ENCODE measurements around the gene SV2B. TPM values are rescaled to one million over a fixed set of nuclear protein-coding genes. Genes with fewer than 3 reads are reported as not detected.

SV2B gene
- polyA plus RNA-seq, 2 of the 4 experiments (the other 2 are of a cell fraction), result 0.05 TPM; not detected in 1

DNA sequence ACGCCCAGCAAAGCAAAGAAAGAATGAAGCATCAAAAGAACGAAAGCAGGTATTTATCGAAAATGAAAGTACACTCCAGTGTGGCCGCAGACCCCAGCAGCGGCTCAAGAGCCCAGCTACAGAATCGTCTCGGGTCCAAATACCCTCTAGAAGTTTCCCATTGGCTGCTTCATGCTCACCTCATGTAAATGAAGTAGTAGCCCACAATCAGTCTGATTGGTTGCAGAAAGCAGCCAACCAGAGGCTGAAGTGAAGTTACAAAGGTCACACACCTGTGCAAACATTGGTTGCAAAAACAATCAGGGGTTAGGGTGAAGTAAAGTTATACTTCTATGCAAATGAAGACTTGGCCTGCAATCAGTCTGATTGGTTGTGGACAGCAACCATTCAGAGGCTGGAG lies 32.0 kb downstream of the SV2B start:
- WGBS (ENCODE audit: missing lambda C conversion rate), result 42% methylated on average over 7 of the region's 7 CpGs
- peak overlapping the region; percentile 58 for H3K4me2 ChIP-seq
- TF ChIP-seq KDM1A (IDR thresholded peaks at IDR 0.05; ENCODE audit: low read depth) (no peak), MAZ (IDR thresholded peaks at IDR 0.05; ENCODE audit: borderline replicate concordance, low read depth, low read length) (no peak), NPAS2 (CRISPR knock-in tag; IDR thresholded peaks at IDR 0.05; ENCODE audit: borderline replicate concordance) (no peak), ZC3H11A (IDR thresholded peaks at IDR 0.05) (no peak), GATA3 (IDR thresholded peaks at IDR 0.05; ENCODE audit: borderline replicate concordance) (no peak), CHD2 (IDR thresholded peaks at IDR 0.05; ENCODE audit: low read length, partially characterized antibody) (no peak), HOXA7 (CRISPR knock-in tag; IDR thresholded peaks at IDR 0.05) (no peak), JUNB (IDR thresholded peaks at IDR 0.05) (no peak), HOXB13 (CRISPR knock-in tag; IDR thresholded peaks at IDR 0.05; ENCODE audit: low read depth) (no peak), CHD4 (IDR thresholded peaks at IDR 0.05; ENCODE audit: borderline replicate concordance) (no peak), BHLHE40 (IDR thresholded peaks at IDR 0.05; ENCODE audit: low read depth, low read length) (no peak)
- TF ChIP-seq, protein P1, sequence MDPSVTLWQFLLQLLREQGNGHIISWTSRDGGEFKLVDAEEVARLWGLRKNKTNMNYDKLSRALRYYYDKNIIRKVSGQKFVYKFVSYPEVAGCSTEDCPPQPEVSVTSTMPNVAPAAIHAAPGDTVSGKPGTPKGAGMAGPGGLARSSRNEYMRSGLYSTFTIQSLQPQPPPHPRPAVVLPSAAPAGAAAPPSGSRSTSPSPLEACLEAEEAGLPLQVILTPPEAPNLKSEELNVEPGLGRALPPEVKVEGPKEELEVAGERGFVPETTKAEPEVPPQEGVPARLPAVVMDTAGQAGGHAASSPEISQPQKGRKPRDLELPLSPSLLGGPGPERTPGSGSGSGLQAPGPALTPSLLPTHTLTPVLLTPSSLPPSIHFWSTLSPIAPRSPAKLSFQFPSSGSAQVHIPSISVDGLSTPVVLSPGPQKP (IDR thresholded peaks at IDR 0.05; ENCODE audit: low read depth, low read length), result no peak
- TF ChIP-seq, protein P2, sequence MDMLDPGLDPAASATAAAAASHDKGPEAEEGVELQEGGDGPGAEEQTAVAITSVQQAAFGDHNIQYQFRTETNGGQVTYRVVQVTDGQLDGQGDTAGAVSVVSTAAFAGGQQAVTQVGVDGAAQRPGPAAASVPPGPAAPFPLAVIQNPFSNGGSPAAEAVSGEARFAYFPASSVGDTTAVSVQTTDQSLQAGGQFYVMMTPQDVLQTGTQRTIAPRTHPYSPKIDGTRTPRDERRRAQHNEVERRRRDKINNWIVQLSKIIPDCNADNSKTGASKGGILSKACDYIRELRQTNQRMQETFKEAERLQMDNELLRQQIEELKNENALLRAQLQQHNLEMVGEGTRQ (IDR thresholded peaks at IDR 0.05), result no peak
- TF ChIP-seq, protein P3, sequence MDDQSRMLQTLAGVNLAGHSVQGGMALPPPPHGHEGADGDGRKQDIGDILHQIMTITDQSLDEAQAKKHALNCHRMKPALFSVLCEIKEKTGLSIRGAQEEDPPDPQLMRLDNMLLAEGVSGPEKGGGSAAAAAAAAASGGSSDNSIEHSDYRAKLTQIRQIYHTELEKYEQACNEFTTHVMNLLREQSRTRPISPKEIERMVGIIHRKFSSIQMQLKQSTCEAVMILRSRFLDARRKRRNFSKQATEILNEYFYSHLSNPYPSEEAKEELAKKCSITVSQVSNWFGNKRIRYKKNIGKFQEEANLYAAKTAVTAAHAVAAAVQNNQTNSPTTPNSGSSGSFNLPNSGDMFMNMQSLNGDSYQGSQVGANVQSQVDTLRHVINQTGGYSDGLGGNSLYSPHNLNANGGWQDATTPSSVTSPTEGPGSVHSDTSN (IDR thresholded peaks at IDR 0.05), result no peak
- TF ChIP-seq, protein P4, sequence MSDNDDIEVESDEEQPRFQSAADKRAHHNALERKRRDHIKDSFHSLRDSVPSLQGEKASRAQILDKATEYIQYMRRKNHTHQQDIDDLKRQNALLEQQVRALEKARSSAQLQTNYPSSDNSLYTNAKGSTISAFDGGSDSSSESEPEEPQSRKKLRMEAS (IDR thresholded peaks at IDR 0.05), result no peak
- ChIA-PET POLR2A (no interaction called here), CTCF (interaction anchor here (1.6 kb wide), 1 partner anchor 19 kb away, joined by 3 read pairs; no protein-coding TSS in a partner anchor)
- no peaks in the 10 kb centered on the region for H3K9me3 ChIP-seq
- ATAC-seq (no peak), FAIRE-seq (no peak), DNase-seq (ENCODE audit: low read depth in 1 of 2, low spot score in 1 of 2) (no peak)
- H3K4me3 ChIP-seq, result peak overlapping the region; percentile 21; the same call in 1 of the 3 replicates
- H3K4me1 ChIP-seq, result no peaks in the 10 kb centered on the region
- no peak overlapping the region for H3K27ac ChIP-seq

DNA sequence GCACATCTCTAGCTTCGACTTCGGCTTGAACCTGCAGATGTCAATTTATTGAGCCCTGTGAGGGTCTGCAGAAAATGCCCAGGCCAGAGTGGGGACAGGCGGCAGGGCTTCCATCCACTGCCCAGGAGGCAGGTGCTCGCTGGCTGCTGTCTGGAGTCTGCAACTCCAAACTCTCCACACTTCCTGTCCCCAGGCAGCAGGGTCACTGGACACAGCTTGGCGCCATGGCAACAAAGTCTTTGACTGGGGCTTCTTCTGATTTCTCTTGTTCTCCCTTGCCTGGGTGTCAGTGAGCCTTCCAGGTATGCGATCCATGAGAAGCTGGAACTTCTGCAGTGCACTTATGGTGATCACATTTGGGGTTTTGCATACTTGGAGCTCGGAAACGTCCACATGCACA lies 33.5 kb downstream of the SV2B start:
- no peak for ATAC-seq
- peaks cover 3% of the 10 kb centered on the region; the same call in 1 of the 3 replicates for H3K9me3 ChIP-seq
- no peak overlapping the region for H3K27ac ChIP-seq
- 38% methylated on average over 8 of the region's 8 CpGs for WGBS (ENCODE audit: missing lambda C conversion rate)
- FAIRE-seq, result no peak
- ChIA-PET CTCF (interaction anchor here (0.8 kb wide), 1 partner anchor 77 kb away, joined by 3 read pairs; no protein-coding TSS in a partner anchor), POLR2A (no interaction called here)
- no peak overlapping the region for H3K4me3 ChIP-seq
- no peaks in the 10 kb centered on the region for H3K4me1 ChIP-seq
- no peak overlapping the region for H3K4me2 ChIP-seq
- TF ChIP-seq KDM5A (IDR thresholded peaks at IDR 0.05) (no peak), HOXB5 (CRISPR knock-in tag; IDR thresholded peaks at IDR 0.05) (no peak), RCOR1 (IDR thresholded peaks at IDR 0.05; ENCODE audit: low read depth, low read length) (no peak), CBX2 (IDR thresholded peaks at IDR 0.05; ENCODE audit: borderline replicate concordance, low read depth) (no peak), PHF8 (IDR thresholded peaks at IDR 0.05; ENCODE audit: borderline replicate concordance, low read depth) (no peak), EP300 (IDR thresholded peaks at IDR 0.05) (no peak)
- TF ChIP-seq, protein P5, sequence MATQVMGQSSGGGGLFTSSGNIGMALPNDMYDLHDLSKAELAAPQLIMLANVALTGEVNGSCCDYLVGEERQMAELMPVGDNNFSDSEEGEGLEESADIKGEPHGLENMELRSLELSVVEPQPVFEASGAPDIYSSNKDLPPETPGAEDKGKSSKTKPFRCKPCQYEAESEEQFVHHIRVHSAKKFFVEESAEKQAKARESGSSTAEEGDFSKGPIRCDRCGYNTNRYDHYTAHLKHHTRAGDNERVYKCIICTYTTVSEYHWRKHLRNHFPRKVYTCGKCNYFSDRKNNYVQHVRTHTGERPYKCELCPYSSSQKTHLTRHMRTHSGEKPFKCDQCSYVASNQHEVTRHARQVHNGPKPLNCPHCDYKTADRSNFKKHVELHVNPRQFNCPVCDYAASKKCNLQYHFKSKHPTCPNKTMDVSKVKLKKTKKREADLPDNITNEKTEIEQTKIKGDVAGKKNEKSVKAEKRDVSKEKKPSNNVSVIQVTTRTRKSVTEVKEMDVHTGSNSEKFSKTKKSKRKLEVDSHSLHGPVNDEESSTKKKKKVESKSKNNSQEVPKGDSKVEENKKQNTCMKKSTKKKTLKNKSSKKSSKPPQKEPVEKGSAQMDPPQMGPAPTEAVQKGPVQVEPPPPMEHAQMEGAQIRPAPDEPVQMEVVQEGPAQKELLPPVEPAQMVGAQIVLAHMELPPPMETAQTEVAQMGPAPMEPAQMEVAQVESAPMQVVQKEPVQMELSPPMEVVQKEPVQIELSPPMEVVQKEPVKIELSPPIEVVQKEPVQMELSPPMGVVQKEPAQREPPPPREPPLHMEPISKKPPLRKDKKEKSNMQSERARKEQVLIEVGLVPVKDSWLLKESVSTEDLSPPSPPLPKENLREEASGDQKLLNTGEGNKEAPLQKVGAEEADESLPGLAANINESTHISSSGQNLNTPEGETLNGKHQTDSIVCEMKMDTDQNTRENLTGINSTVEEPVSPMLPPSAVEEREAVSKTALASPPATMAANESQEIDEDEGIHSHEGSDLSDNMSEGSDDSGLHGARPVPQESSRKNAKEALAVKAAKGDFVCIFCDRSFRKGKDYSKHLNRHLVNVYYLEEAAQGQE (IDR thresholded peaks at IDR 0.05), result no peak
- no peak for DNase-seq (ENCODE audit: low read depth in 1 of 2, low spot score in 1 of 2)
